CD14-positive monocyte (primary cell): ENCODE data around the gene MARCOL. TPM values are rescaled to one million over a fixed set of nuclear protein-coding genes. Genes with fewer than 3 reads are reported as not detected.
A peak's percentile ranks its signal among the peaks of the same experiment; 100 is the strongest.

Experiments
- DNase-seq, 3 donors: peaks; one replicate each; pipeline ENCODE4 v3.0.0-alpha.2; 2011 to 2022
- H2AFZ ChIP-seq: 2 replicates; pipeline ENCODE4 v1.6.0; 2012; ENCODE audit warnings: mild to moderate bottlenecking, low read depth, low read length, inconsistent platforms; ENCODE audit not compliant: insufficient read depth, poor library complexity, severe bottlenecking
- H3K27ac ChIP-seq, 2 donors: 1 replicate in 1 of 2; 2 replicates in 1 of 2; pipeline ENCODE4 v1.5.1; 2012 to 2013; ENCODE audit warnings: low read length in 2 of 2, control low read depth in 1 of 2, inconsistent platforms in 1 of 2, low read depth in 1 of 2, mild to moderate bottlenecking in 1 of 2
- H3K27me3 ChIP-seq, 2 donors: one replicate each; pipeline versions ENCODE4 v1.6.0 to v1.6.1; 2011 to 2013; ENCODE audit warnings: low read length in 2 of 2; ENCODE audit not compliant: control insufficient read depth in 2 of 2, insufficient read depth in 2 of 2
- H3K36me3 ChIP-seq, 2 donors: replicated peaks in 1 of 2; 1 replicate in 1 of 2; 2 replicates in 1 of 2; pipeline versions ENCODE4 v1.5.1 to v1.6.1; 2012 to 2013; ENCODE audit warnings: low read length in 2 of 2, control low read depth in 1 of 2, inconsistent platforms in 1 of 2, mild to moderate bottlenecking in 1 of 2; ENCODE audit not compliant: insufficient read depth in 2 of 2, control insufficient read depth in 1 of 2
- H3K4me1 ChIP-seq, 2 donors: 1 replicate in 1 of 2; 2 replicates in 1 of 2; pipeline versions ENCODE4 v1.5.1 to v1.6.1; 2012 to 2013; ENCODE audit warnings: low read length in 2 of 2, control low read depth in 1 of 2, inconsistent platforms in 1 of 2, mild to moderate bottlenecking in 1 of 2, moderate library complexity in 1 of 2; ENCODE audit not compliant: insufficient read depth in 2 of 2, control insufficient read depth in 1 of 2
- H3K4me2 ChIP-seq: replicated peaks from 2 replicates; pipeline ENCODE3; 2012; ENCODE audit warnings: low read length, moderate library complexity, mild to moderate bottlenecking; ENCODE audit not compliant: poor library complexity, severe bottlenecking; ENCODE audit errors: extremely low read depth
- H3K4me3 ChIP-seq, 3 experiments: fragments of 200-600 bp in 1 of 3; sonication (generic) in 1 of 3; replicated peaks in 1 of 3; 1 replicate in 2 of 3; 2 replicates in 1 of 3; pipeline ENCODE4 v1.5.1; 2011 to 2013; ENCODE audit warnings: low read length in 3 of 3, mild to moderate bottlenecking in 3 of 3, control low read depth in 2 of 3, low read depth in 2 of 3, inconsistent platforms in 1 of 3, moderate library complexity in 1 of 3
- H3K79me2 ChIP-seq: 2 replicates; pipeline ENCODE4 v1.6.0; 2012; ENCODE audit warnings: mild to moderate bottlenecking, control low read depth, inconsistent platforms, low read length, moderate library complexity; ENCODE audit not compliant: insufficient read depth
- H3K9ac ChIP-seq: 2 replicates; pipeline ENCODE4 v1.6.0; 2017; ENCODE audit warnings: low read length, mild to moderate bottlenecking; ENCODE audit not compliant: insufficient read depth, poor library complexity, severe bottlenecking
- H3K9me3 ChIP-seq, 2 donors: replicated peaks in 1 of 2; 1 replicate in 1 of 2; 2 replicates in 1 of 2; pipeline versions ENCODE4 v1.5.1 to v1.6.1; 2012 to 2013; ENCODE audit warnings: low read length in 2 of 2, control low read depth in 1 of 2; ENCODE audit not compliant: control insufficient read depth in 1 of 2, insufficient read depth in 1 of 2
- H4K20me1 ChIP-seq: 2 replicates; pipeline ENCODE4 v1.6.0; 2012; ENCODE audit warnings: mild to moderate bottlenecking, low read length, control low read depth, moderate library complexity; ENCODE audit not compliant: insufficient read depth
- H3K27ac Mint-ChIP-seq, 7 donors: one replicate each; pipeline ENCODE4 v1.8.0; 2020; ENCODE audit warnings: mild to moderate bottlenecking in 7 of 7, mixed read lengths in 7 of 7, moderate library complexity in 6 of 7, inconsistent platforms in 2 of 7
- H3K27me3 Mint-ChIP-seq, 3 donors: one replicate each; pipeline ENCODE4 v1.8.0; 2021 to 2022; ENCODE audit warnings: low read depth in 3 of 3, mild to moderate bottlenecking in 3 of 3, mixed read lengths in 3 of 3, moderate library complexity in 3 of 3, inconsistent platforms in 1 of 3
- H3K36me3 Mint-ChIP-seq, 2 donors: one replicate each; pipeline ENCODE4 v1.8.0; 2020; ENCODE audit warnings: mixed read lengths in 2 of 2, inconsistent platforms in 1 of 2, mild to moderate bottlenecking in 1 of 2
- H3K4me1 Mint-ChIP-seq: one replicate; pipeline ENCODE4 v1.8.0; 2020; ENCODE audit warnings: mild to moderate bottlenecking, mixed read lengths
- H3K4me3 Mint-ChIP-seq, 2 donors: one replicate each; pipeline ENCODE4 v1.8.0; 2020; ENCODE audit warnings: mild to moderate bottlenecking in 2 of 2, mixed read lengths in 2 of 2, moderate library complexity in 1 of 2
- H3K9me3 Mint-ChIP-seq, 7 donors: one replicate each; pipeline ENCODE4 v1.8.0; 2020 to 2022; ENCODE audit warnings: mixed read lengths in 7 of 7, mild to moderate bottlenecking in 6 of 7, moderate library complexity in 6 of 7, inconsistent platforms in 2 of 7
- CTCF ChIP-seq: fragments of 200-600 bp; IDR thresholded peaks from one replicate; pipeline ENCODE4 v1.8.0; 2022; ENCODE audit warnings: antibody characterized with exemption, mild to moderate bottlenecking
- WGBS: methylation state at CpG from one replicate; pipeline ENCODE4 v1.1.5; 2013; ENCODE audit warnings: missing lambda C conversion rate; ENCODE audit not compliant: insufficient coverage; 5-methylcytosine and 5-hydroxymethylcytosine counted together
- intact Hi-C, 2 donors: fragments of 100-400 bp; cut with micrococcal nuclease; formaldehyde crosslinking; loops; one replicate each; pipeline versions ENCODE4 v1.15.0 to v1.15.1; 2023
- polyA plus RNA-seq, 3 donors: library from polyadenylated mRNA; depleted of rRNA in 1 of 3; unstranded in 2 of 3; stranded (reverse) in 1 of 3; fragments of 300-500 nt in 2 of 3; fragments of >200 nt in 1 of 3; fragmentation: Illumina TruSeq in 2 of 3; gene quantifications; 1 replicate in 2 of 3; 2 replicates in 1 of 3; pipeline ENCODE4 v1.2.3, GENCODE V29; 2012 to 2021

MARCOL gene
- polyA plus RNA-seq, 3 donors, result not detected

GRCh38 chr5:148205865-148206264, 32.5 kb upstream of the MARCOL start:
- Mint-ChIP-seq H3K9me3 (no peaks in the 10 kb centered on the region), H3K27ac (peak overlapping the region; percentile 18 to 88 (median 66)), H3K4me3 (no peak overlapping the region), H3K36me3 (no peaks in the 10 kb centered on the region), H3K4me1 (peaks cover 30% of the 10 kb centered on the region), H3K27me3 (peaks cover 0 to 2% (median 0%) of the 10 kb centered on the region in 3 donors)
- no peak for DNase-seq
- no peaks in the 10 kb centered on the region for H3K27me3 ChIP-seq
- peaks cover 26 to 35% of the 10 kb centered on the region in 2 donors for H3K4me1 ChIP-seq
- H3K4me2 ChIP-seq, result peak overlapping the region; percentile 13
- no peaks in the 10 kb centered on the region for H3K36me3 ChIP-seq
- no peaks in the 10 kb centered on the region for H3K79me2 ChIP-seq
- no peak for TF ChIP-seq CTCF
- intact Hi-C loops, result no loop called here
- H4K20me1 ChIP-seq, result no peaks in the 10 kb centered on the region
- no peak overlapping the region for H3K4me3 ChIP-seq
- no peak overlapping the region for H2AFZ ChIP-seq
- WGBS, result no CpG with 5 or more reads among the region's 1 CpG
- no peaks in the 10 kb centered on the region for H3K9me3 ChIP-seq
- H3K27ac ChIP-seq, result peak overlapping the region in 1 of 2 donors; percentile 58
- H3K9ac ChIP-seq, result no peak overlapping the region

GRCh38 chr5:148206620-148207019, 31.7 kb upstream of the MARCOL start:
- H3K9ac ChIP-seq, result no peak overlapping the region
- H3K27me3 ChIP-seq, result no peaks in the 10 kb centered on the region
- no CpG with 5 or more reads among the region's 1 CpG for WGBS
- Mint-ChIP-seq H3K4me3 (no peak overlapping the region), H3K27me3 (peaks cover 0 to 2% (median 2%) of the 10 kb centered on the region in 3 donors), H3K36me3 (no peaks in the 10 kb centered on the region), H3K9me3 (no peaks in the 10 kb centered on the region), H3K4me1 (peaks cover 24% of the 10 kb centered on the region), H3K27ac (no peak overlapping the region)
- H3K9me3 ChIP-seq, result no peaks in the 10 kb centered on the region
- H3K27ac ChIP-seq, result no peak overlapping the region
- TF ChIP-seq CTCF, result no peak
- no peaks in the 10 kb centered on the region for H4K20me1 ChIP-seq
- H3K36me3 ChIP-seq, result no peaks in the 10 kb centered on the region
- DNase-seq, result no peak
- peaks cover 23 to 28% of the 10 kb centered on the region in 2 donors for H3K4me1 ChIP-seq
- no peaks in the 10 kb centered on the region for H3K79me2 ChIP-seq
- intact Hi-C loops, result no loop called here
- no peak overlapping the region for H3K4me3 ChIP-seq
- no peak overlapping the region for H3K4me2 ChIP-seq
- H2AFZ ChIP-seq, result no peak overlapping the region
